Tibial nerve (tissue), 4 donors: ENCODE data around the gene PDCD4.

ENCODE experiments used
- CTCF ChIP-seq, 5 experiments: fragments of 200-600 bp in 3 of 5; fragments of 450-650 bp in 2 of 5; sonication (generic) in 3 of 5; IDR thresholded peaks; one replicate each; pipeline ENCODE4 v1.5.1; 2016 to 2019; ENCODE audit warnings: antibody characterized with exemption in 5 of 5, mild to moderate bottlenecking in 3 of 5, moderate library complexity in 2 of 5
- EP300 ChIP-seq, 2 donors: sonication (generic); formaldehyde crosslinking; IDR thresholded peaks; one replicate each; pipeline ENCODE4 v1.6.1; 2017; ENCODE audit warnings: antibody characterized with exemption in 2 of 2, mild to moderate bottlenecking in 1 of 2
- POLR2A ChIP-seq, 2 donors: fragments of 450-650 bp; IDR thresholded peaks; one replicate each; pipeline ENCODE4 v1.6.1; 2017; ENCODE audit warnings: antibody characterized with exemption in 2 of 2, mild to moderate bottlenecking in 2 of 2, moderate library complexity in 2 of 2

GRCh38 chr10:110845756-110846620, 25.7 kb upstream of the PDCD4 start:
- TF ChIP-seq CTCF (IDR thresholded peaks at IDR 0.05), result no peak
- no peak for TF ChIP-seq EP300 (IDR thresholded peaks at IDR 0.05)
- no peak for TF ChIP-seq POLR2A (IDR thresholded peaks at IDR 0.05)
